ENCODE data around the gene ELAC1. TPM values are rescaled to one million over a fixed set of nuclear protein-coding genes. Genes with fewer than 3 reads are reported as not detected.
"Not testable (repeated sequence)": the region's sequence is repeated elsewhere in the genome, so short reads cannot be mapped to it uniquely, and the experiment has no call there.

ELAC1 gene
- total RNA-seq, 2 donors from 2014 or later, result 2.6 to 2.9 TPM

- DNase-seq (ENCODE audit: low spot score), result no peak
- peaks cover 16% of the 10 kb centered on the region for H3K36me3 ChIP-seq
- no peak for TF ChIP-seq CTCF (IDR thresholded peaks at IDR 0.05)
These were observed 23.5 kb upstream of the ELAC1 start for GRCh38 chr18:50944245-50944932.

GRCh38 chr18:50945918-50946317 lies 21.9 kb upstream of the ELAC1 start:
- not testable (repeated sequence) for H3K9me3 ChIP-seq; DNase-seq (ENCODE audit: low spot score); H3K4me1 ChIP-seq; H3K27ac ChIP-seq; H3K4me3 ChIP-seq; H3K36me3 ChIP-seq; H3K27me3 ChIP-seq

More at GRCh38 chr18:50944245-50944932, 23.5 kb upstream of the ELAC1 start:
- H3K4me3 ChIP-seq, result no peak overlapping the region
- H3K27ac ChIP-seq, result no peak overlapping the region
- no peaks in the 10 kb centered on the region for H3K4me1 ChIP-seq
- no peaks in the 10 kb centered on the region for H3K9me3 ChIP-seq
- no peaks in the 10 kb centered on the region for H3K27me3 ChIP-seq

- Histone ChIP-seq H3K9me3 (no peaks in the 10 kb centered on the region), H3K36me3 (peaks cover 6% of the 10 kb centered on the region), H3K27ac (no peak overlapping the region), H3K4me1 (no peaks in the 10 kb centered on the region), H3K4me3 (no peak overlapping the region), H3K27me3 (no peaks in the 10 kb centered on the region)
- no peak for TF ChIP-seq CTCF (IDR thresholded peaks at IDR 0.05)
- no peak for DNase-seq (ENCODE audit: low spot score)
These were observed 19.9 kb upstream of the ELAC1 start for GRCh38 chr18:50947899-50948298.

- Histone ChIP-seq H3K9me3 (no peaks in the 10 kb centered on the region), H3K4me1 (no peaks in the 10 kb centered on the region), H3K27ac (no peak overlapping the region), H3K36me3 (peaks cover 6% of the 10 kb centered on the region), H3K27me3 (no peaks in the 10 kb centered on the region), H3K4me3 (no peak overlapping the region)
- no peak for TF ChIP-seq CTCF (IDR thresholded peaks at IDR 0.05)
- no peak for DNase-seq (ENCODE audit: low spot score)
These were observed 18.7 kb upstream of the ELAC1 start for GRCh38 chr18:50949185-50949584.

- Histone ChIP-seq H3K4me1 (no peaks in the 10 kb centered on the region), H3K4me3 (no peak overlapping the region), H3K27me3 (no peaks in the 10 kb centered on the region), H3K36me3 (no peaks in the 10 kb centered on the region), H3K9me3 (no peaks in the 10 kb centered on the region), H3K27ac (no peak overlapping the region)
- TF ChIP-seq CTCF (IDR thresholded peaks at IDR 0.05), result no peak
- no peak for DNase-seq (ENCODE audit: low spot score)
These were observed 17.2 kb upstream of the ELAC1 start for GRCh38 chr18:50950626-50951025.

- no peaks in the 10 kb centered on the region for H3K4me1 ChIP-seq
- no peaks in the 10 kb centered on the region for H3K9me3 ChIP-seq
- no peak overlapping the region for H3K27ac ChIP-seq
- H3K27me3 ChIP-seq, result no peaks in the 10 kb centered on the region
- no peak for TF ChIP-seq CTCF (IDR thresholded peaks at IDR 0.05)
- no peak overlapping the region for H3K4me3 ChIP-seq
- no peaks in the 10 kb centered on the region for H3K36me3 ChIP-seq
- DNase-seq (ENCODE audit: low spot score), result no peak
These were observed 14.0 kb upstream of the ELAC1 start for GRCh38 chr18:50953822-50954221.

Measured in right atrium auricular region (tissue), 2 donors.